ENCODE measurements around the gene TBXAS1. TPM values are rescaled to one million over a fixed set of nuclear protein-coding genes. Genes with fewer than 3 reads are reported as not detected.

TBXAS1 gene
- polyA plus RNA-seq, 1 experiment, result 53.2 TPM

DNA sequence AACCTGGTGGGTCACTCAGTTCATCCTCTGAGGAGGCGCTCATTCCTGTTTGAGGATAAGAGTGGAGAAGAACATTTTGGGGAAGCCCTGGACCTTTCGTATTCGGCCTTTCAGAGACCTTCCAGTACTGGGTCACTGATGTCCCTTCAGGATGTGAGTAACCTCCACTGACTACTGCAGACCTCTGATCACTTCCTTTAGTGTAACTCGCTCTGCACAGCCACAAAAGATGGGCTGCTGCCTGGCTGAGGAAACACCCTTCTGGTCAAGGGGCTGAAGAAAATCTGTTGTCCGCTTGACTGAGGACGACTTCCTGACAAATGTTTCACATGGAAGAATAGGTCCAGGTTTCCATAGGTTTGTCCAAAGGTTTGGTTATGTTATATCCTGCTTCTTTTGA is 15.9 kb upstream of the TBXAS1 start:
- POLR2A ChIA-PET, result no interaction called here
- H3K27ac ChIP-seq (ENCODE audit: low read depth, low read length), result no peak overlapping the region
- no peak for DNase-seq (ENCODE audit: low read depth, low spot score)
- H3K4me3 ChIP-seq (ENCODE audit: low read depth, low read length), result no peak overlapping the region
- TF ChIP-seq, protein P1, sequence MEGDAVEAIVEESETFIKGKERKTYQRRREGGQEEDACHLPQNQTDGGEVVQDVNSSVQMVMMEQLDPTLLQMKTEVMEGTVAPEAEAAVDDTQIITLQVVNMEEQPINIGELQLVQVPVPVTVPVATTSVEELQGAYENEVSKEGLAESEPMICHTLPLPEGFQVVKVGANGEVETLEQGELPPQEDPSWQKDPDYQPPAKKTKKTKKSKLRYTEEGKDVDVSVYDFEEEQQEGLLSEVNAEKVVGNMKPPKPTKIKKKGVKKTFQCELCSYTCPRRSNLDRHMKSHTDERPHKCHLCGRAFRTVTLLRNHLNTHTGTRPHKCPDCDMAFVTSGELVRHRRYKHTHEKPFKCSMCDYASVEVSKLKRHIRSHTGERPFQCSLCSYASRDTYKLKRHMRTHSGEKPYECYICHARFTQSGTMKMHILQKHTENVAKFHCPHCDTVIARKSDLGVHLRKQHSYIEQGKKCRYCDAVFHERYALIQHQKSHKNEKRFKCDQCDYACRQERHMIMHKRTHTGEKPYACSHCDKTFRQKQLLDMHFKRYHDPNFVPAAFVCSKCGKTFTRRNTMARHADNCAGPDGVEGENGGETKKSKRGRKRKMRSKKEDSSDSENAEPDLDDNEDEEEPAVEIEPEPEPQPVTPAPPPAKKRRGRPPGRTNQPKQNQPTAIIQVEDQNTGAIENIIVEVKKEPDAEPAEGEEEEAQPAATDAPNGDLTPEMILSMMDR (IDR thresholded peaks at IDR 0.05; ENCODE audit: low read depth, low read length), result no peak
- peaks cover 15% of the 10 kb centered on the region for H3K9me3 ChIP-seq (ENCODE audit: control insufficient read depth, insufficient read depth, low read length)
- CTCF ChIA-PET, result no interaction called here
- H3K27me3 ChIP-seq (ENCODE audit: control insufficient read depth, insufficient read depth, low read length), result peaks cover 6% of the 10 kb centered on the region

DNA sequence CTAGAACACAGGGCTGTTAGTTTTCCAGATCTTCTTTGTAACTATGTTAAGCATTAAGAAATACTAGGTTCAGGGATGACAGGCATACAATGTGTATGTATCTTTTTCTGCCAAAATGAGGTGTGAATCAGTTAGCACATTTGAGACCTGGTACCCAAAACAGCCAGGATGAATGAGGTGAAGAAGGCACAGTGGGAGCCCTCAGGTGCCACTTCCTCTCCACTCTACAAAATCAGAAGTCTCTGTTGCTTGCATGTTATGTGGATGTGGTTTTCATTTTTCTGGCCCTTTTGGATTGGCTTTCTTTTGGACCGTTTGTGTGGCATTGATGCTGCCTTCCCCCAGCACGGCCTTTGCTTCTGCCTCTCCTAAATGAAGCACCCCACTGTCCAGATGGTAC is 15.4 kb upstream of the TBXAS1 start:
- TF ChIP-seq, protein P1 (IDR thresholded peaks at IDR 0.05; ENCODE audit: low read depth, low read length), result no peak
- ChIA-PET CTCF (no interaction called here), POLR2A (no interaction called here)
- Histone ChIP-seq H3K27me3 (ENCODE audit: control insufficient read depth, insufficient read depth, low read length) (peaks cover 6% of the 10 kb centered on the region), H3K27ac (ENCODE audit: low read depth, low read length) (no peak overlapping the region), H3K4me3 (ENCODE audit: low read depth, low read length) (no peak overlapping the region), H3K9me3 (ENCODE audit: control insufficient read depth, insufficient read depth, low read length) (peaks cover 15% of the 10 kb centered on the region)
- no peak for DNase-seq (ENCODE audit: low read depth, low spot score)

DNA sequence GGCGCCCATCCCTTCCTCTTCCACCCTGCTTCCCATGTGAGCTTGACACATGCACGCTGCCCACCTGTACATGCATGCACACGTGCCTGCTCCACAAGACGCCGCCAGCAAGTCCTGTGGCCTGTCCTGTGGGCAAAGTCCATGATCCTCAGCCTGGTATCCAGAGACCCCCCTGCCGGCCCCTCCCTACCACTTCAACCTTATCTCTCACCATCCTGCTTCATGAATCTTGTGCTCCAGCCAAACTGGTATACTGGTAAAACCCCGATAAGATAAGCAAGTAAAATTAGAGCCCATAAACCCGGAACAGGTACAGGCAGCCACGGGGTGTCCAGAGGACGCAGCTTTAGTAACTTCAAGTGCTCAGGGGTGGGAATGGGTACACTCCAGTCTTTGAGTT is 11.8 kb upstream of the TBXAS1 start:
- H3K27me3 ChIP-seq (ENCODE audit: control insufficient read depth, insufficient read depth, low read length), result peaks cover 9% of the 10 kb centered on the region
- no peak for DNase-seq (ENCODE audit: low read depth, low spot score)
- H3K27ac ChIP-seq (ENCODE audit: low read depth, low read length), result no peak overlapping the region
- peaks cover 15% of the 10 kb centered on the region for H3K9me3 ChIP-seq (ENCODE audit: control insufficient read depth, insufficient read depth, low read length)
- H3K4me3 ChIP-seq (ENCODE audit: low read depth, low read length), result no peak overlapping the region
- ChIA-PET CTCF (no interaction called here), POLR2A (no interaction called here)
- TF ChIP-seq, protein P1 (IDR thresholded peaks at IDR 0.05; ENCODE audit: low read depth, low read length), result no peak

DNA sequence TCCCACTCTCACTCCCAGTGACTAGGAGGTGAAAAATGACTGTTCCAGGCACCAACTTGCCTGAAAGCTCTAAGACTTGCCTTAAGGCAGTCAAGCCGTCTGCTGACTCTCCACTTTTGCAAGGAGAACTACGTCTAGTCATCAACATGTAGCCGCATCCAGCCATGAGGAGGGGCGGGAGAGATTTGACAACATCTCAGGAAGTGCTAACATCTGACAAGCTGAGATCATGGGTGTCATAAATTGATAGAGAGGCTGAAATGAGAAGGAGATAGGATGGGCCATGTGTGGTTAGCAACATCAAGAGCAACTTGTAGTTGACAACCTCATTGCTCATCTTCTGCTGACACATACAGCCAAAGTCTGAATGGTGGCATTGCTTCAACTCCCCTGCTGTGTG is 9.0 kb upstream of the TBXAS1 start:
- POLR2A ChIA-PET, result no interaction called here
- Histone ChIP-seq H3K4me3 (ENCODE audit: low read depth, low read length) (no peak overlapping the region), H3K9me3 (ENCODE audit: control insufficient read depth, insufficient read depth, low read length) (peaks cover 15% of the 10 kb centered on the region), H3K27me3 (ENCODE audit: control insufficient read depth, insufficient read depth, low read length) (peaks cover 7% of the 10 kb centered on the region), H3K27ac (ENCODE audit: low read depth, low read length) (no peak overlapping the region)
- CTCF ChIA-PET, result no interaction called here
- no peak for DNase-seq (ENCODE audit: low read depth, low spot score)
- TF ChIP-seq, protein P1 (IDR thresholded peaks at IDR 0.05; ENCODE audit: low read depth, low read length), result no peak

DNA sequence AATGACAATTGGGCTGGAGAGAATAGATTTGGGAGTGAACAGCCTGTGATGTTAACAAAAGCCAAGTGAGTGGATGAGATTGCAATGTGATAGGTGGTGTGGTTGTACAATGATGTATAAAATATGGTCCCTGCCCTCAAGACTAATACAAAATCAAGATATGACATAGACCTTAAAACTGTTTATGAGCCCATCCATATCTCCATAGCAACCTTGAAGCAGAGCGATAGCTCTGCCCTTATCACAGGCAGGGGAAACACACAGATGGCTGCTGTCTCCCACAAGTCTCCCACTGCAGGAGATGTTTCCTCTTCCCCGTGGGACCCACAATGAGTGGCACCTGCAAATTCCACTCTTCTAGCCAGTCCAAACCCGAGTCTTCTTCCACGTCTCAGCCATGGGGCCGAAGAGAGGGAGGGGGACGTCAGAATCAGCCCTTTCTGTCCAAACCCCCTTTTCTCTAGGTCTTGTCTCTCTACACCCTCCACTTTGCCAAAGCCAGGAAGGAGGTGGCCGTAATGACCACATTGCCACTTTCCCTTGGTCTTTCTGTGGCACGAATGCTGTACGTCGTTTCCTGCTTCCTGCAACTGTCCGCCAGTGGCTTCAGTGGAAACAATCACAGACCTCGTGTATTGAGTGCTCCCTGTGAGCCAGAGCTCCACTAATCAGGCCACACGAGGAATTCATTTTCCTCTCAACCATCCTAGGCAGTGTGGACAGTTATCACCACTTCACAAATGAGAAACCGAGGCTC is 7.5 kb upstream of the TBXAS1 start:
- DNase-seq (ENCODE audit: low read depth, low spot score), result no peak
- TF ChIP-seq, protein P1 (IDR thresholded peaks at IDR 0.05; ENCODE audit: low read depth, low read length), result no peak
- Histone ChIP-seq H3K27me3 (ENCODE audit: control insufficient read depth, insufficient read depth, low read length) (peaks cover 3% of the 10 kb centered on the region), H3K4me3 (ENCODE audit: low read depth, low read length) (no peak overlapping the region), H3K9me3 (ENCODE audit: control insufficient read depth, insufficient read depth, low read length) (peaks cover 8% of the 10 kb centered on the region), H3K27ac (ENCODE audit: low read depth, low read length) (no peak overlapping the region)
- CTCF ChIA-PET, result no interaction called here
- POLR2A ChIA-PET, result interaction anchor here (0.6 kb wide), 1 partner anchor 40 kb away, joined by 5 read pairs; no protein-coding TSS in a partner anchor
